ENCODE results near the gene TESK2.
"Not testable (repeated sequence)": the region's sequence is repeated elsewhere in the genome, so short reads cannot be mapped to it uniquely, and the experiment has no call there.

Gene TESK2

DNA sequence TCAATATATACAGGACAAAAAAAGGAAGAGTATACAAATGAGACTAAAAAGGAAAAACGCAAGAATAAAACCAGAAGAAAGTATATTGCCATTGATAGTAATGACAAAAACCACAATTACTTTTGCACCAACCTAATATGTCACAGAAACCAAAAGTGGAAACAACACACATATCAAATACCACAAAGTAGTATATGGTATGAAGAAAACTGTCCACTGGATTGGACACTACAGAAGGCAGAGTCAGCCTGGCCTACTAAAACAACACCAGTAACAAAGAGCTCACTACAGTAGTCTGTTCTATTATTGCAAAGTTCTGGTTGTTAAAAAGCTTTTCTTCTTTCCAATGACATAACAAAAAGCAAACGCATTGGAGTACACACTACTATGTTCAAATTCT is 17.7 kb downstream of the TESK2 start:
- DNase-seq, result no peak

DNA sequence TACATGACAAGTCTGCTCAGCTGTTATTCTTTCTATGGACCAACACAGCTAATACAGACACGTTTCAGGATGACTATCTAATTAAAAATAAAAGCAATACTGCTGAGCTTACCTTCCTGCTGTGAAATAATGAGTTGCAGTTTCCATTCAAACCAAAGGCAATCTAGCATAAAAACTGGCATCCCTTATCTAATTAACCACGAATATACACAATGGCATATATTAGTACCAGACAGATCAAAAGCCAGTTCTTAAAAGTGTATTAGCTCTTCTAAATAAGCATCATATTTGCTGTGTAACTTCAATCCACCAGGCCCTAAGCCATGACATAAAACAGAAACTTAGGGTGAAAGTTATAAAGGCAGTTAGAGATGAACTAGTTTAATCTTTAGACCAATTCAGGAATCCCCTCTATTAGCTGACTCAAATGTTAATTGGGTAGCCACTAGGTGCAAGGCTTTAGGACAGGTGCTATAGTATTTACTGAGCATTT is 20.6 kb downstream of the TESK2 start:
- no peak for DNase-seq

DNA sequence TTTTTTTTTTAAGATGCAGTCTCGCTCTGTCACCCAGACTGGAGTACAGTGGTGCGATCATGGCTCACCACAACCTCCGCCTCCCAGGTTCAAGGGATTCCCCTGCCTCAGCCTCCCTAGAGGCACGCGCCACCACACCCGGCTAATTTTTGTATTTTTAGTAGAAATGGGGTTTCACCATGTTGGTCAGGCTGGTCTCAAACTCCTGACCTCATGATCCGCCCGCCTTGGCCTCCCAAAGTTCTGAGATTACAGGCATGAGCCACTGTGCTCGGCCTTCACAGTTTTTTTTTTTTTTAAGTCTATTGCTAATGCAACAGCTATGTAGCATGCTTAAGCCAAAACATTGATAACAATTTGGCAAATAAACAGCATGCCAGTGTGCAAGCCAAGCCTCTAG is 23.6 kb downstream of the TESK2 start:
- DNase-seq, result not testable (repeated sequence)

DNA sequence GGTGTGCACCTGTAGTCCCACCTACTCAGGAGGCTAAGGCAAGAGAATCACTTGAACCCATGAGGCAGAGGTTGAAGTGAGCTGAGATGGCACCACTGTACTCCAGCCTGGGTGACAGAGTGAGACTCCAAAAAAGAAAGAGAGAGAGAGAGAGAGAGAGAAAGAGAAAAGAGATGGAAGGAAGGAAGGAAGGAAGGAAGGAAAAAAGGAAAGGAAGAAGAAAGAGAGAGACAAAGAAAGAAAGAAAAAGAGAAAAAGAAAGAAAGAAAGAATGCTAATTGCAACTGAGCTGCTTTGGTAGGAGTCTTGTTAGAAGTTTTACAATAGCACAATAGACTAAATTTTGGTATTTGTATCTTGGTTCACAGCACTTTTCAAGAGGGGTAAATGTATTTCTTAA is 25.7 kb downstream of the TESK2 start:
- DNase-seq, result no peak

DNA sequence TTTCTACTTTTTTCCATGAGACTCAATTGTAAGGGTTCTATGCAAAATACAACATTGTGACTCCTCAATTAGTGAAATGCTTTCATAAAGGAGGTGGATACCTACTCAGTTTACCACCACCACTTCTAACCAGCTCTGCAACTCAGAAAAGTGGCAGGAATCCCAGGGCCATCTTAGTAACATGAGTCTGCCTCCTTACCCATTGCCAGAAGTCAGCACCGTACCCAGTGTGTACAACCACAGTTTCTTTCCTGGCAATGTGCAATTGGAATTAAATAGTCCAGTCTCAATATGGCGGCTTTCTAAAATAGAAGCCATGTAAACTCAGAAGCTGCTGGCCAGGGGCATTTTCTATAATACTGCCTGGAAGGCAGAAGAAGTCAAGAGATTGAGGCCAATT is 32.1 kb downstream of the TESK2 start:
- DNase-seq, result no peak

DNA sequence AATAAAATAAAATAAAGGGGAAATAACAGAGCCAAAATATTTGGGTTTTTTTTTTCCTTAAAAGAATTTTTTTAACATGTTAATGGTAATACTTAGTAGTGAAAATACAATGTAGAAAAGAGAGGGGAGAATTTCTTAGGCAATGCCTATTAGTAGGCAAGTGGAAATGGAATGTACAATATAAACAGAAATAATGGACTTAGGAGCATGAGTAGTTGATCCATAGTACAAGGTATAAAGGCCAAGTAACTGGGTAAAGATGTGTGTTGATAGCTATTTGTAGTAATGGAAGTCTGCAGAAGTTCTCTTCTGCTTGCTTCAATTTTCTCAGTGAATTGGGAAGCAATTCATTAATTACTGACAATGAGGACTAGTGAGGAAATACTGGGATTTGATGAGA is 34.4 kb downstream of the TESK2 start:
- no peak for DNase-seq

DNA sequence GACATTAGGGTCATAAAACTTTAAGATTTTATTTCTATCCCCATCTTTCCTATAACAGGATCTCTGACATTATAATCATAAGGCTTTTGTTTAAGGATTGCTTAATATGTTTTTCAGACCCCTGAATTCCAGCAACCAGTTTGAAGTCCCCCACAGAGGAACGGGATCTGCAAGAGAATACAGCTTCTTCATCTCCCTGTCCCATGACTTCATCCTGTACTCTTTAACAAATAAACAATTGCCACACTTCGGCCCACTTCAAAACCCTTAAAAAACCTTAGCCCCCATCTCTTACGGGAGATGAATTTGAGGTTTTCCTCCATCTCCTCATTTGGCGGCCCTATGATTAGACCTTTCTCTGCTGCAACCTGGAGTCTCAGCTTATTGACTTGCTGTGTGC is 35.8 kb downstream of the TESK2 start:
- DNase-seq, result no peak

DNA sequence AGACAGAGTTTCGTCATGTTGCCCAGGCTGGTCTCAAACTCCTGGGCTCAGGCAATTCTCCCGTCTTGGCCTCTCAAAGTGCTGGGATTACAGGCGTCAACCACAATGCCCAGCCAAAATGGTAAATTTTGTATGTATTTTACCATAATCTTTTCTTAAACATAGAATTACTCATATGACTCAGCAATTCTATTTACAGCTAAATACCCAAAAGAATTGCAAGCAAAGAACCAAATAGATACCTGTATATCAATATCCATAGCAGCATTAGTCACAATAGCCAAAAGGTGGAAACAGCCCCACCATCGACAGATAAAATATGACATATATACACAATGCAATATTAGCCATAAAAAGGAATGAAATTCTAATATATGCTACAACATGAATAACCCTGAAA is 36.5 kb downstream of the TESK2 start:
- DNase-seq, result no peak

DNA sequence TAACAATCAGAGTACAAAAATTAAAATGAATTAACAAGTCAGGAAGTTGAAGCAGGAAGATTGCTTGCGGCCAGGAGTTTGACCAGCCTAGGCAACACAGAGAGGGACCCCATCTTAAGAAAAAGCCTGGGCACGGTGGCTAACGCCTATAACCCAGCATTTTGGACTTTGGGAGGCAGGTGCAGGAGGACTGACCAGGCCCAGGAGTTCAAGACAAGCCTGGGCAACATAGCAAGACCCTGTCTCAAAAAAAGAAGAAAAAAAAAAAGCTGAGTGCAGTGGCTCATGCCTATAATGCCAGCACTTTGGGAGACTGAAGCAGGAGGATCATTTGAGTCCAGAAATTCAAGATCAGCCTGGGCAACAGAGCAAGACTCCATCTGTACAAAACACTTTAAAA is 38.5 kb downstream of the TESK2 start:
- no peak for DNase-seq

DNA sequence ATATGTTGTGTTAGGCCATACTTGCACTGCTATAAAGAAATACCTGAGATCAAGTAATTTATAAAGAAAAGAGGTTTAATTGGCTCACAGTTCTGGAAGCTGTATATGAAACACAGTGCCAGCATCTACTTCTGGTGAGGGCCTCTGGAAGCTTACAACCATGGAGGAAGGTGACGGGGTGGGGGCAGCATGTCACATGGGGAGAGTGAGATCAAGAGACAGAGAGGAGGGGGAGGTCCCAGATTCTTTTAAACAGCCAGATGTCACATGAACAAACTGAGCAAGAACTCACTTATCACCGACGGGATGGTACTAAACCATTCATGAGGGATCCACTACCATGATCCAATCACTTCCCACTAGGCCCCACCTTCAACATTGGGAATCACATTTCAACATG is 42.6 kb downstream of the TESK2 start:
- DNase-seq, result no peak

DNA sequence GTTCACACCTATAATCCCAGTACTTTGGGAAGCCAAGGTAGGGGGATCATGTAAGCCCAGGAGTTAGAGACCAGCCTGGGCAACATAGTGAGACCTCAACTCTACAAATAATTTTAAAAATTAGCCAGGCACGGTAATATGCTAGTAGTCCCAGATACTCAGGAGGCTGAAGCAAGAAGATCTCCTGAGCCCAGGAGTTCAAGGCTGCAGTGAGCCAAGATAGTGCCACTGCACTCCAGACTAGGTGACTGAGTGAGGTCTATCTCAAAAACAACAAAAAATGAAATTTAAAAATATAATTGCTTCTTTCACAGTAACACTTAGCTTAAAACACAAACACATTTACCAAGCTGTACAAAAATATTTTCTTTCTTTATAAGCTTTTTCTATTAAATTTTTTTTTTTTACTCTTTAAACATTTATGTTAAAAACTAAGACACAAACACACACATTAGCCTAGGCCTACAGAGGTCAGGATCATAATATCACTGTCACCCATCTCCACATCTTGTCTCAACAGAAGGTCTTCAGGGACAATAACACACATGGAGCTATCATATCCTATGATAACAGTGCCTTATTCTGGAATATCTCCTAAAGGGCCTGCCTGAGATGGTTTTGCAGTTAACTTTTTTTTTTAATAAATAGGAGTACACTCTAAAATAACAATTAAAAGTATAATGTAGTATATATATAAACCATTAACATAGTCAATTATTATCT is 43.9 kb downstream of the TESK2 start:
- DNase-seq, result no peak

DNA sequence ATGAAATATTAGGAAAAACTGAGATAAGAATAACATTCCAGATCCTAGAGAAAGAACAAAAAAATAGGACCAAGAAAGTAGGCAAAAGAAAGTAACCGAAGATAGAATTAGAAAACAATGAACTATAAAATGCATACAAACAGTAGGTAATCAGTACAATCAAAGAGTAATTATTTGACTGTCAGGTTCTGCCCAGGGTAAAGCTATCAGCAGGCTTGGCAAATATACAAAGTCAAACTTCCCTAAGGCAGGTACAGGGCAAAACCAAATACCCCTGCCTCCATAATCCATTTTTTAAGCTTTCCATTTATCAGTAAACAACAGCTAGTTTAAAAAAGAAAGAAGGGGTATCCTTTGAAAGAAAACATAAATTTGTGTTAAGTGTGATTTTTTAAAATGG is 44.4 kb downstream of the TESK2 start:
- no peak for DNase-seq

DNA sequence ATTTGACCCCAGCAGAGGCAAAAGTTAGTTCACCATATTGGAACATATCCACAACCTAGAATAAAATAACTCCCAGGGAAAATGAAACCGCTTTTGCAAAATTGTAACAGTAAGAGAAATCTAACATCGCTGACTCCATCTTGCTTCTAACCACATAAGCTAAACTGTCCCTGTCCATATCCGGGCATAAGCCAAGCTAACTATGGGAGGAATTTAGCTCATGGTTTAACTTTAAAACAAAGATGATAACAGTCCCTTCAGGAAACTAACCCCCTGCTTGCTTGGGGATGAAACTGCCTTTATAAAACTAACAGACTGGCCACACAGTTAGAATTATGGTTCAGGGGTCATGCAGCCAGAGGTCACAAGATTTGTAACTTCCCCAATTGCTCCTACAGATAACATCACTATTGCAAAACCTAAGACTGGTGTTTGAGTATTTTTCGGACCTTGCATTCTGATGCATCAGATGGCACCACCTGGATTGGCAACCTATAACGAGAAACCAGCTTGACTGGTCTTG is 46.3 kb downstream of the TESK2 start:
- no peak for DNase-seq

DNA sequence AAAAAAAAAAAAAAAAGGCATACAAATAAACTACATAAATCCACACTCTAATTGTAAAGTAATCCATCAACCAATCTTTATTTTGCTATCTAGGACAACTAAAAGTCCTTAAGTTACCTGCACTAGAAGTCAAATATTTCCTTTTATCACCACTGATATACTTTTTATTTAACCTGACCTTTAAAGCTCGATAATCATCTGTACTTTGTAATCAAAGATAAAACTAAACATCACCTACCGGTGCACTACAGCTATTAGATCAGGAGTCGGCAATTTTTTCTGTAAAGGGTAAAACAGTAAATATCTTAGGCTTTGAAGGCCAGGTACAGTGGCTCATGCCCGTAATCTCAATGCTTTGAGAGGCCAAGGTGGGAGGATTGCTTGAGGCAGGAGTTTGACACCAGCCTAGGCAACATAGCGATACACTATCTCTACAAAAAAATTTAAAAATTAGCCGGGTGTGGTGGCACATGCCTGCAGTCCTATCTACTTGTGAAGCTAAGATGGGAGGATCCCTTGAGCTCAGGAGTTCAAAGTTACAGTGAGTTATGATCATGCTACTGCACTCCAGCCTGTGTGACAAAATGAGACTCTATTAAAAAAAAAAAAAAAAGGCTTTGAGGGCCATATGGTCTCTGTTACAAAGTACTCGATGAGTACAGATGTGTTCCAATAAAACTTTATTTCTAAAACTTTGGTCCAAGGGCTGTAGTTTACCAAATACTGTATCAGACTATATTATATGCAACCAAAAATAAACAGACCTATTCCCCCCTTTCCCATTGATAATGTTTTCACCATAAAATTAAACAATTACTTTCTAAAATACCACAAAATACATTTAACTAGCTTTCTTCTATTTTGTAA is 47.1 kb downstream of the TESK2 start:
- DNase-seq, result no peak

DNA sequence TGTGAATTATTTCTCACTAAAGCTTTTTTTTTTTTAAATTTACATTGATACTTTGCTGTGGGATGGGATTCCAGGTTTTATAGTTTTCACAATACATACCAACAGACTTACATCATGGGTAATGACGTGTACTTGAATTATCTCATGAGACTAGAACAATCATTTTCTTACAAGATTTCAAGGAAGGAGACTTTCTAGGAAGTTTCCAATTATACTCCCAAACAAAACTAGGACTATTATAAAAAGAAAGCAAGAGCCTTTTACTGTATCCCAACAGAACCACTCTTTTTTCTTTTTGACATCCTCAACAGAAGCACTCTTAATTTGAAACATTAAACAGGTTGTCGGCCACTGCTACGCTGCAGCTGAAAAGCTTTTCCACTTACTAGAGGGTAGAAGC is 48.7 kb downstream of the TESK2 start:
- no peak for DNase-seq

DNA sequence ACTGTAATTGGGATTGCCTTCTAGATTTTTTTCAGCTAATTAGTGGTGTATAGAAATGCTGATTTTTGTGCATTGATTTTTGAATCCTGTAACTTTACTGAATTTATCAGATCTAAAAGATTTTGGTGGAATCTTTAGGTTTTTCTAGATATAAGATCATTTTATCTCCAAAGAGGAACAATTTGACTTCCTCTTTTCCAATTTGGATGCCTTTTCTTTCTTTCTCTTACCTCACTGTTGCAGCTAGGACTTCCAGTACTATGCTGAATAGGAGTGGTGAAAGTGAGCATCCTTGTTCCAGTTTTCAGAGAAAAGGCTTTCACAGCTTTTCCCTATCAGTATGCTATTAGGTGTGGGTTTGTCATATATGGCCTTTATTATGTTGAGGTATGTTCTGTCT is 53.6 kb downstream of the TESK2 start:
- DNase-seq, result no peak

DNA sequence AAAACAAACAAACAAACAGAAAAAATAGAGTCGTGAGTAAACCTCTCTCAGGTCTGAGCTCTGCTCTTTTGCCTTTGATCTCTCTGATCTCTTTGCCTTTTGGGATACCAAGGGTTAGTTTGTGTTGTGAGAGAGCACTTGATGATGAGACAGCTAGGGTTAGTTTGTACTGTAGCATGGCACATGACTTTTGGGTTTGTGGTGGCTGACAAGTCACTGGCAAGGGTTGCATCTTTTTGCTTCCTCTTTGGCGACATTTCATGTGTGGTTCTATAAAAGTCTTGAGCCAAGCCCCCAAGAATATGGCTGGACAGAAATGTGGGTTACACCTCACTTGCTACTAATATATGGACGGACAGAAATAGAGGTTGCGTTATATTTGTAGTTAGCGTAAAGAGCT is 60.5 kb downstream of the TESK2 start:
- DNase-seq, result no peak

DNA sequence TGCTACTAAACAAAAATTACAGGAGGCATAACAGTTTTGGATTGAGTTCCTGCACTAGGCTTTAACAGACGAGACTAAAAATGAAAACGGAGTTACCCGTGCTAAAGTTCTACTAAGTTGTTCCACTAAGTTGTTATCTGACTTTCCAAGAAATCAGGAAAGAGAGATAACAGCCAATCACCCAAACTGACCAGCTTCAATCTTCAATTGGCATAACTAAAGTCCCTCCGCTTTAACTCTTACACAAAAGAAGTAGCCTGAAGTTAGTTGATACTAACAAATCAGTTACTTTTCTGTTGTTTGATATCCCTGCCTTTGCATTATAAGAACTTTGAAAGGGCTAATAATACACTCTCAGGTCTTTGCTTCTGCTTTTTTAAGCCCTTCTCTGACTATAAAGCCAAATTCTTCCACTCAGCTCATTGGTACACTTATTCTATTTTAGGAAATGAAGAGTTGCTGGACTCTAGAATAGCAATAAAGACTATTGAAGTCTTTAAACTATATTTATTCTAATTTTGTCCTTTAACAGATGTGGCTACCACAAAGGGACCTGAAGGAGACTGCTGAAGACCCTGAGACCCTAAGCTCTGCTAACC is 61.3 kb downstream of the TESK2 start:
- DNase-seq, result no peak

DNA sequence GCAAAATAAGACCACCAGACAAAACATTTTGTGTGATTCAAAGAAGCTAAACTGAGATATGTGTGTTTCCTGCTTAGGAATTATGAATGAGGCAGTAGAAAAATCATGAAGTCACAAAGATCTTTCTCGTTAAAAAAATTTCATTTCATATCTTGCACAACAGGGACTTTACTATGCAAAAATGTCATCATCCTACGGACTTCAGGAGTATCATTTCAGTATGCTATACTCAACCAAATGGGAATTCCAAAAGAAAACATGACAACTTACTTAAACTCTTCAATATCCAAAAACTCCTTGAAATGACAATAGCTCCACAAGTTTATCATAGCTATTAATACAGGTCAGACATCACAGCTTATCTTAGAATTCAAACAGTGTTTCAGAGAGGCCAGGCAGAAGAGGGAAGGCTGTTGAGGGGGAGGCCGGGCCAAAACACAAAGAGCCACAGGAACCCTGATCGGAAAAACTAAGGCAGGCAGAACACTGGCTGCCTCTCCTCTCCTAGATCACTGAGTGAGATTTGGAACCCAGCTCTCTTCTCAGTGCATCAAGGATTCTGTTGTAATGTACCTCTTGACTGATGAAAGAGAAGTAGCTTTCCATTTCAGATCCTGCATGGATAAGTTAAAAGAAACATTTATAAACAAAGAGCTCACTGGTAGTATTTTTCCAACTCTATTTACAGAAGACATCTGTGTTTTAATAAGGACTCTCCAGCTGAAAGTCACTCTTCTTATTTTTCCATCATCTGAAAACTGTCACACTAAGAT is 66.9 kb downstream of the TESK2 start:
- DNase-seq, result no peak

DNA sequence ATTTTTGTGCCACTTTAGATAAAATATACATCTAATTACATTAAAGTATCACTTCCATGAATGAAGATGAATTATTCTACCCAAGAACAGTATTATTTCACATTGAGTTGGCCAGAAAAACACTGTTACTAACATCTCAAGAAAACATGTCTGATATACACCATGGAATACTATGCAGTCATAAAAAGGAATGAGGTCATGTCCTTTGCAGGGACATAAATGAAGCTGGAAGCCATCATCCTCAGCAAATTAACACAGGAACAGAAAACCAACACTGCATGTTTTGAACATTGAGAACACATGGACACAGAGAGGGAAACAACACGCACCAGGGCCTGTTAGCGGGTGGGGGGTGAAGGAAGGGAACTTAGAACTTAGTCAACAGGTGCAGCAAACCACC is 69.0 kb downstream of the TESK2 start:
- DNase-seq, result no peak

DNA sequence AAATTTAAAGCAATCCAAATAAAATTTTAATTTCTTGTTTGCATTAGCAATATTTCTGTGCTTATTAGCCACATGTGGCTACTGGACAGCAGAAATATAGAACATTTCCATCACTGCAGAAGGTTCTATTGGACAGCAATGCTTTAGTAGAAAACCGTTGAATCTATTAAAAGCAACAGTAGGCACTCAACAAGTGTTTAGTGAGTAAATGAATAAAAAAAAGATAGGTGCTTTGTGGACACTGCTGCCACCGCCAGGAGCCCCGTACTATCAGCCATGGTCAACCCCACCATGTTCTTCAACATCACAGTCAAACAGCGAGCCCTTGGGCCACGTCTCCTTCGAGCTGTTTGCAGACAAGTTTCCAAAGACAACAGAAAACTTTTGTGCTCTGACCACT is 76.2 kb downstream of the TESK2 start:
- DNase-seq, result no peak

DNA sequence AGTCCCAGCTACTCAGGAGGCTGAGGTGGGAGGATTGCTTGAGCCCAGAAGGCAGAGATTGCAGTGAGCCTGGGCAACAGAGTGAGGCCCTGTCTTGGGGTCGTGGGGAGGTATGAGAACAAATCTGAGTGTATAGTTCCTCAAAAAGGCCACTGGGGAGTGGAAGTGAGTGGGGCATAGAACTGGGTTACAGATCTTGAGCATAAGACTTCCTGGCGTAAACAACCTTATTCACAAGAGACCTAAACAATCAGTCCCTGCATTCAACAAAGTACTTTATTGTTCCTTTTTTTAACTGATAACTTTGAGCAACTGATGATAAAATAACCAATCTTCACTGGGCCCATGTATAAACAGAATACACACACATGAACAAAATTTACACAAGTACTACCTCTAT is 78.1 kb downstream of the TESK2 start:
- no peak for DNase-seq

DNA sequence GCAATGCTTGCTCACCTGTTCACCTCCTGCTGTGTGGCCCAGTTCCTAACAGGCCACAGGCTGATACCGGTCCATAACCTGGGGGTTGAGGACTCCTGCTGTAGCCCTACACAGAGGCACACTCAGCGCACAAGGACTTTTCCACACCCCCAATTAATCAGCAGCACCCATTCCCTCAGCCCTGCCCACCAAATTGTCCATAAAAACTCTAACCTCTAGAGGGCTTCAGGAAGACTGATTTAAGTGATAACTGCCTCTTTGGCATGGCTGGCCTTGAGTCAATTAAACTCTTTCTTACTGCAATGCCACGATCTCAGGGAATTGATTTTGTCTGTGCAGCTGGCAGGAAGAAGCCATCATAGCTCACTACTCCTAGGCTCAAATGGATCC is 79.5 kb downstream of the TESK2 start:
- DNase-seq, result no peak

All from SIG-M5 (cell line).